ENCODE results near the gene ANKRD33.

- no peak for TF ChIP-seq POLR2AphosphoS5 (IDR thresholded peaks at IDR 0.05; ENCODE audit: low read depth, low read length)
- TF ChIP-seq POU2F2 (IDR thresholded peaks at IDR 0.05; ENCODE audit: low read depth, low read length), result no peak
- TF ChIP-seq POLR2A (IDR thresholded peaks at IDR 0.05; ENCODE audit: low read depth, low read length), result no peak
- TF ChIP-seq TAF1 (IDR thresholded peaks at IDR 0.05; ENCODE audit: low read depth, low read length), result no peak
Measured at GRCh38 chr12:51901881-51902280, 14.0 kb downstream of the ANKRD33 start.

Measured in GM12891 (cell line).